Measurements from ENCODE around the gene OR13D1.
"Not testable (repeated sequence)": the region's sequence is repeated elsewhere in the genome, so short reads cannot be mapped to it uniquely, and the experiment has no call there.

The OR13D1 gene

GRCh38 chr9:104694218-104694617 lies at the start of gene OR13D1:
Gene OR13D1, plus strand, starts transcription at chr9:104694518. Its CDS starts 0 bp downstream, at chr9:104694518.
- in situ Hi-C loops (cut with MboI; ENCODE audit: low sequenced_read_pairs): no loop called here

- in situ Hi-C loops (cut with MboI; ENCODE audit: low sequenced_read_pairs): no loop called here
Observed at GRCh38 chr9:104658496-104659195, 35.7 kb upstream of the OR13D1 start.

GRCh38 chr9:104675611-104676010 lies 18.7 kb upstream of the OR13D1 start:
- in situ Hi-C loops (cut with MboI; ENCODE audit: low sequenced_read_pairs): no loop called here

GRCh38 chr9:104682642-104683041 lies 11.7 kb upstream of the OR13D1 start:
- in situ Hi-C loops (cut with MboI; ENCODE audit: low sequenced_read_pairs): no loop called here

GRCh38 chr9:104686081-104686480 lies 8.2 kb upstream of the OR13D1 start:
- in situ Hi-C loops (cut with MboI; ENCODE audit: low sequenced_read_pairs): no loop called here

- in situ Hi-C loops (cut with MboI; ENCODE audit: low sequenced_read_pairs): no loop called here
Observed at GRCh38 chr9:104700306-104700705, 6.0 kb downstream of the OR13D1 start.

GRCh38 chr9:104708737-104709136 lies 14.4 kb downstream of the OR13D1 start:
- in situ Hi-C loops (cut with MboI; ENCODE audit: low sequenced_read_pairs): not testable (repeated sequence)

- in situ Hi-C loops (cut with MboI; ENCODE audit: low sequenced_read_pairs): no loop called here
Observed at GRCh38 chr9:104711604-104712003, 17.3 kb downstream of the OR13D1 start.

- in situ Hi-C loops (cut with MboI; ENCODE audit: low sequenced_read_pairs): no loop called here
Observed at GRCh38 chr9:104725014-104725413, 30.7 kb downstream of the OR13D1 start.

GRCh38 chr9:104738452-104738851 lies 44.1 kb downstream of the OR13D1 start:
- in situ Hi-C loops (cut with MboI; ENCODE audit: low sequenced_read_pairs): no loop called here

GRCh38 chr9:104740621-104741020 lies 46.3 kb downstream of the OR13D1 start:
- in situ Hi-C loops (cut with MboI; ENCODE audit: low sequenced_read_pairs): no loop called here

GRCh38 chr9:104743376-104743985 lies 49.2 kb downstream of the OR13D1 start:
- in situ Hi-C loops (cut with MboI; ENCODE audit: low sequenced_read_pairs): no loop called here

All from HL-60/S4 (cell line).